HepG2 (cell line): ENCODE measurements around the gene MSMB. TPM values are rescaled to one million over a fixed set of nuclear protein-coding genes. Genes with fewer than 3 reads are reported as not detected.

Source experiments
- BRCA1 ChIP-seq: sonication (generic); formaldehyde crosslinking; IDR thresholded peaks from 2 replicates; pipeline ENCODE4 v1.4.0; 2020; ENCODE audit warnings: missing genetic modification reagents
- GABPA ChIP-seq, 2 experiments: IDR thresholded peaks; 2 replicates each; pipeline ENCODE4 v1.6.1; 2011 to 2016; ENCODE audit warnings: low read depth in 2 of 2, low read length in 1 of 2, missing biosample characterization in 1 of 2, missing genetic modification characterization in 1 of 2
- GPN1 ChIP-seq: sonication (generic); formaldehyde crosslinking; IDR thresholded peaks from 2 replicates; pipeline ENCODE4 v1.5.1; 2020; ENCODE audit warnings: missing genetic modification reagents, borderline replicate concordance
- KDM2A ChIP-seq: sonication (generic); formaldehyde crosslinking; IDR thresholded peaks from 2 replicates; pipeline ENCODE4 v1.4.0; 2020; ENCODE audit warnings: low read depth, missing genetic modification reagents, borderline replicate concordance
- KDM4B ChIP-seq: sonication (generic); formaldehyde crosslinking; IDR thresholded peaks from 2 replicates; pipeline ENCODE4 v1.4.0; 2020; ENCODE audit warnings: missing genetic modification reagents
- NKX3-1 ChIP-seq: sonication (generic); formaldehyde crosslinking; IDR thresholded peaks from 2 replicates; pipeline ENCODE4 v1.5.0; 2020; ENCODE audit warnings: missing genetic modification reagents
- PATZ1 ChIP-seq: sonication (generic); formaldehyde crosslinking; IDR thresholded peaks from 2 replicates; pipeline ENCODE4 v1.4.0; 2020; ENCODE audit warnings: missing genetic modification reagents
- RAD51 ChIP-seq: fragments of 450-650 bp; IDR thresholded peaks from 2 replicates; pipeline ENCODE4 v1.6.1; 2016; ENCODE audit warnings: borderline replicate concordance
- RBM22 ChIP-seq: fragments of 200-400 bp; formaldehyde crosslinking; optimal IDR thresholded peaks from 2 replicates; pipeline ENCODE3; 2017; ENCODE audit warnings: mild to moderate bottlenecking, low read length, moderate library complexity
- RBM39 ChIP-seq: fragments of 200-400 bp; formaldehyde crosslinking; IDR thresholded peaks from one replicate; pipeline ENCODE4 v1.6.1; 2018; ENCODE audit warnings: antibody characterized with exemption, mild to moderate bottlenecking, low read depth, low read length; ENCODE audit not compliant: poor library complexity, severe bottlenecking
- TIGD3 ChIP-seq: sonication (generic); formaldehyde crosslinking; IDR thresholded peaks from 2 replicates; pipeline ENCODE4 v1.5.1; 2020; ENCODE audit warnings: mild to moderate bottlenecking, missing genetic modification reagents, borderline replicate concordance
- XRCC5 ChIP-seq: fragments of 200-400 bp; formaldehyde crosslinking; optimal IDR thresholded peaks from 2 replicates; pipeline ENCODE3; 2017; ENCODE audit warnings: mild to moderate bottlenecking, low read length
- ZMYM2 ChIP-seq: sonication (generic); formaldehyde crosslinking; IDR thresholded peaks from 2 replicates; pipeline ENCODE4 v1.8.0; 2022; ENCODE audit warnings: mild to moderate bottlenecking, missing genetic modification reagents
- ZNF10 ChIP-seq: sonication (generic); formaldehyde crosslinking; IDR thresholded peaks from 2 replicates; pipeline ENCODE4 v1.4.0; 2020; ENCODE audit warnings: mild to moderate bottlenecking, low read depth, missing genetic modification reagents, borderline replicate concordance
- ZNF143 ChIP-seq: sonication (generic); formaldehyde crosslinking; IDR thresholded peaks from 2 replicates; pipeline ENCODE4 v1.4.0; 2020; ENCODE audit warnings: missing genetic modification reagents
- ZNF335 ChIP-seq: sonication (generic); formaldehyde crosslinking; IDR thresholded peaks from 2 replicates; pipeline ENCODE4 v1.4.0; 2020; ENCODE audit warnings: missing genetic modification reagents
- ZNF563 ChIP-seq: sonication (generic); formaldehyde crosslinking; IDR thresholded peaks from 2 replicates; pipeline ENCODE4 v1.8.0; 2022; ENCODE audit warnings: mild to moderate bottlenecking, moderate library complexity, missing genetic modification reagents
- polyA plus RNA-seq, 8 experiments: library from polyadenylated mRNA; depleted of rRNA in 3 of 8; stranded (reverse) in 7 of 8; unstranded in 1 of 8; fragments of >200 nt; fragmentation: Illumina TruSeq in 4 of 8; extraction: Trizol in 4 of 8; gene quantifications; 2 replicates each; pipeline versions ENCODE4 v1.2.1 to v1.2.3, GENCODE V29; 2011 to 2016; ENCODE audit warnings: low read depth in 4 of 8, missing spikeins in 1 of 8, mixed read lengths in 1 of 8; ENCODE audit not compliant: insufficient read depth in 1 of 8
- total RNA-seq, 5 experiments: library from RNA; depleted of rRNA; stranded (reverse); fragments of >200 nt; fragmentation: Illumina TruSeq; extraction: Trizol; gene quantifications; 2 replicates each; pipeline ENCODE4 v1.2.3, GENCODE V29; 2016; ENCODE audit warnings: low read depth in 1 of 5
- TF ChIP-seq, protein P1 (sequence below): sonication (generic); formaldehyde crosslinking; IDR thresholded peaks from 2 replicates; pipeline ENCODE4 v1.4.0; 2020; ENCODE audit warnings: missing genetic modification reagents
- TF ChIP-seq, protein P2 (sequence below): sonication (generic); formaldehyde crosslinking; IDR thresholded peaks from 2 replicates; pipeline ENCODE4 v1.4.0; 2020; ENCODE audit warnings: mild to moderate bottlenecking, low read depth, missing genetic modification reagents
- TF ChIP-seq, protein P3 (sequence below): sonication (generic); formaldehyde crosslinking; IDR thresholded peaks from 2 replicates; pipeline ENCODE4 v1.4.0; 2020; ENCODE audit warnings: missing genetic modification reagents

Gene MSMB
- total and polyA plus RNA-seq, 2 of the 13 experiments (the other 11 are each of a cell fraction or from before 2014, with no cell fraction given): 0.84 TPM; not detected in 1

- TF ChIP-seq, protein P1, sequence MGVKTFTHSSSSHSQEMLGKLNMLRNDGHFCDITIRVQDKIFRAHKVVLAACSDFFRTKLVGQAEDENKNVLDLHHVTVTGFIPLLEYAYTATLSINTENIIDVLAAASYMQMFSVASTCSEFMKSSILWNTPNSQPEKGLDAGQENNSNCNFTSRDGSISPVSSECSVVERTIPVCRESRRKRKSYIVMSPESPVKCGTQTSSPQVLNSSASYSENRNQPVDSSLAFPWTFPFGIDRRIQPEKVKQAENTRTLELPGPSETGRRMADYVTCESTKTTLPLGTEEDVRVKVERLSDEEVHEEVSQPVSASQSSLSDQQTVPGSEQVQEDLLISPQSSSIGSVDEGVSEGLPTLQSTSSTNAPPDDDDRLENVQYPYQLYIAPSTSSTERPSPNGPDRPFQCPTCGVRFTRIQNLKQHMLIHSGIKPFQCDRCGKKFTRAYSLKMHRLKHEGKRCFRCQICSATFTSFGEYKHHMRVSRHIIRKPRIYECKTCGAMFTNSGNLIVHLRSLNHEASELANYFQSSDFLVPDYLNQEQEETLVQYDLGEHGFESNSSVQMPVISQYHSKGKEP: no peak
- TF ChIP-seq KDM2A: 0 out of 2 replicates have a peak, but pooled peaks have one; percentile 21
- TF ChIP-seq RBM39: no peak
- no peak for TF ChIP-seq RAD51
- TF ChIP-seq GABPA (IDR thresholded peaks at IDR 0.05; ENCODE audit: low read depth, low read length): no peak
- peak; percentile 69 for TF ChIP-seq GABPA (CRISPR knock-in tag; IDR thresholded peaks at IDR 0.05; ENCODE audit: low read depth)
- no peak for TF ChIP-seq GPN1
- TF ChIP-seq BRCA1: no peak
- TF ChIP-seq RBM22: no peak
- TF ChIP-seq KDM4B (CRISPR knock-in tag): peak; percentile 14; the same call in 1 of the 2 replicates
- TF ChIP-seq NKX3-1 (CRISPR knock-in tag): no peak
- TF ChIP-seq ZNF563 (CRISPR knock-in tag): no peak
- TF ChIP-seq XRCC5: peak; percentile 35
- TF ChIP-seq TIGD3 (CRISPR knock-in tag): no peak
- no peak for TF ChIP-seq ZNF10
- TF ChIP-seq PATZ1 (CRISPR knock-in tag): no peak
- TF ChIP-seq ZNF143 (CRISPR knock-in tag): no peak
- TF ChIP-seq ZMYM2 (CRISPR knock-in tag): no peak
- TF ChIP-seq, protein P2, sequence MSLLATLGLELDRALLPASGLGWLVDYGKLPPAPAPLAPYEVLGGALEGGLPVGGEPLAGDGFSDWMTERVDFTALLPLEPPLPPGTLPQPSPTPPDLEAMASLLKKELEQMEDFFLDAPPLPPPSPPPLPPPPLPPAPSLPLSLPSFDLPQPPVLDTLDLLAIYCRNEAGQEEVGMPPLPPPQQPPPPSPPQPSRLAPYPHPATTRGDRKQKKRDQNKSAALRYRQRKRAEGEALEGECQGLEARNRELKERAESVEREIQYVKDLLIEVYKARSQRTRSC (CRISPR knock-in tag): no peak
- 0 out of 2 replicates have a peak, but pooled peaks have one; percentile 31 for TF ChIP-seq ZNF335 (CRISPR knock-in tag)
- TF ChIP-seq, protein P3, sequence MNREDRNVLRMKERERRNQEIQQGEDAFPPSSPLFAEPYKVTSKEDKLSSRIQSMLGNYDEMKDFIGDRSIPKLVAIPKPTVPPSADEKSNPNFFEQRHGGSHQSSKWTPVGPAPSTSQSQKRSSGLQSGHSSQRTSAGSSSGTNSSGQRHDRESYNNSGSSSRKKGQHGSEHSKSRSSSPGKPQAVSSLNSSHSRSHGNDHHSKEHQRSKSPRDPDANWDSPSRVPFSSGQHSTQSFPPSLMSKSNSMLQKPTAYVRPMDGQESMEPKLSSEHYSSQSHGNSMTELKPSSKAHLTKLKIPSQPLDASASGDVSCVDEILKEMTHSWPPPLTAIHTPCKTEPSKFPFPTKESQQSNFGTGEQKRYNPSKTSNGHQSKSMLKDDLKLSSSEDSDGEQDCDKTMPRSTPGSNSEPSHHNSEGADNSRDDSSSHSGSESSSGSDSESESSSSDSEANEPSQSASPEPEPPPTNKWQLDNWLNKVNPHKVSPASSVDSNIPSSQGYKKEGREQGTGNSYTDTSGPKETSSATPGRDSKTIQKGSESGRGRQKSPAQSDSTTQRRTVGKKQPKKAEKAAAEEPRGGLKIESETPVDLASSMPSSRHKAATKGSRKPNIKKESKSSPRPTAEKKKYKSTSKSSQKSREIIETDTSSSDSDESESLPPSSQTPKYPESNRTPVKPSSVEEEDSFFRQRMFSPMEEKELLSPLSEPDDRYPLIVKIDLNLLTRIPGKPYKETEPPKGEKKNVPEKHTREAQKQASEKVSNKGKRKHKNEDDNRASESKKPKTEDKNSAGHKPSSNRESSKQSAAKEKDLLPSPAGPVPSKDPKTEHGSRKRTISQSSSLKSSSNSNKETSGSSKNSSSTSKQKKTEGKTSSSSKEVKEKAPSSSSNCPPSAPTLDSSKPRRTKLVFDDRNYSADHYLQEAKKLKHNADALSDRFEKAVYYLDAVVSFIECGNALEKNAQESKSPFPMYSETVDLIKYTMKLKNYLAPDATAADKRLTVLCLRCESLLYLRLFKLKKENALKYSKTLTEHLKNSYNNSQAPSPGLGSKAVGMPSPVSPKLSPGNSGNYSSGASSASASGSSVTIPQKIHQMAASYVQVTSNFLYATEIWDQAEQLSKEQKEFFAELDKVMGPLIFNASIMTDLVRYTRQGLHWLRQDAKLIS: no peak
These were observed 12.5 kb downstream of the MSMB start (continued) for GRCh38 chr10:46033602-46034011.
